ENCODE data around the gene FAM81A.

- TF ChIP-seq CTCF (IDR thresholded peaks at IDR 0.05) (no peak), POLR2A (IDR thresholded peaks at IDR 0.05) (no peak)
These were observed 63.6 kb downstream of the FAM81A start for GRCh38 chr15:59501597-59501996.
